Kidney glomerular epithelial cell (primary cell): ENCODE data around the gene NDRG3.
"Not testable (repeated sequence)": the region's sequence is repeated elsewhere in the genome, so short reads cannot be mapped to it uniquely, and the experiment has no call there.

Source experiments
- DNase-seq: peaks from one replicate; lab custom pipeline; 2025; lab: John Stamatoyannopoulos, UW

Gene NDRG3

GRCh38 chr20:36644032-36644705 is 101.7 kb downstream of the NDRG3 start:
- DNase-seq, result no peak

GRCh38 chr20:36642136-36642535 is 103.8 kb downstream of the NDRG3 start:
- no peak for DNase-seq

- DNase-seq, result no peak
These were observed 104.4 kb downstream of the NDRG3 start for GRCh38 chr20:36641506-36641843.

- DNase-seq, result not testable (repeated sequence)
These were observed 107.0 kb downstream of the NDRG3 start for GRCh38 chr20:36638876-36639400.

- no peak for DNase-seq
These were observed 111.5 kb downstream of the NDRG3 start for GRCh38 chr20:36634342-36634741.

GRCh38 chr20:36633285-36633772 is 112.6 kb downstream of the NDRG3 start:
- no peak for DNase-seq

- DNase-seq, result no peak
These were observed 113.2 kb downstream of the NDRG3 start for GRCh38 chr20:36632487-36633284.

- no peak for DNase-seq
These were observed 113.8 kb downstream of the NDRG3 start for GRCh38 chr20:36632147-36632486.

- peak; percentile 44 for DNase-seq
These were observed 114.2 kb downstream of the NDRG3 start for GRCh38 chr20:36631646-36632045.

- no peak for DNase-seq
These were observed 115.9 kb downstream of the NDRG3 start for GRCh38 chr20:36629719-36630681.

GRCh38 chr20:36628076-36628475 is 117.8 kb downstream of the NDRG3 start:
- DNase-seq, result no peak

GRCh38 chr20:36624944-36625324 is 121.0 kb downstream of the NDRG3 start:
- DNase-seq, result no peak

GRCh38 chr20:36624068-36624943 is 121.6 kb downstream of the NDRG3 start:
- DNase-seq, result no peak

GRCh38 chr20:36623444-36623843 is 122.4 kb downstream of the NDRG3 start:
- DNase-seq, result no peak

- DNase-seq, result no peak
These were observed 125.0 kb downstream of the NDRG3 start for GRCh38 chr20:36620917-36621316.

GRCh38 chr20:36614781-36615557 is 130.9 kb downstream of the NDRG3 start:
- peak; percentile 55 for DNase-seq

- DNase-seq, result no peak
These were observed 131.9 kb downstream of the NDRG3 start for GRCh38 chr20:36613974-36614373.

- no peak for DNase-seq
These were observed 134.3 kb downstream of the NDRG3 start for GRCh38 chr20:36611625-36612024.

- not testable (repeated sequence) for DNase-seq
These were observed 137.5 kb downstream of the NDRG3 start for GRCh38 chr20:36608388-36608728.

GRCh38 chr20:36607586-36608387 is 138.1 kb downstream of the NDRG3 start:
- no peak for DNase-seq
